SK-MEL-5 (cell line): ENCODE results near the gene UPF1. TPM values are rescaled to one million over a fixed set of nuclear protein-coding genes. Genes with fewer than 3 reads are reported as not detected.
A peak's percentile ranks its signal among the peaks of the same experiment; 100 is the strongest.

ENCODE experiments used
- DNase-seq: peaks from one replicate; pipeline ENCODE4 v3.0.0-alpha.2; 2016; ENCODE audit warnings: low read depth, low spot score
- in situ Hi-C: cut with HindIII; loops from 2 replicates; pipeline ENCODE4 v1.10.0; 2016; ENCODE audit warnings: low sequenced_read_pairs, high pct_unique_total_duplicates, low pct_unique_long_range_greater_than_20kb
- total RNA-seq: library from RNA; depleted of rRNA; stranded (reverse); fragments of >200 nt; shearing (Covaris generic); gene quantifications from 2 replicates; pipeline ENCODE4 v1.2.3, GENCODE V29; 2014

Gene UPF1
- total RNA-seq, 1 experiment from 2014 or later: 22.4 TPM

GRCh38 chr19:18878858-18879578, 47.3 kb downstream of the UPF1 start:
- DNase-seq: no peak
- in situ Hi-C loops: no loop called here

GRCh38 chr19:18879579-18880373, 48.0 kb downstream of the UPF1 start:
- in situ Hi-C loops: no loop called here
- DNase-seq: peak; percentile 47

GRCh38 chr19:18881491-18881890, 49.7 kb downstream of the UPF1 start:
- in situ Hi-C loops: no loop called here
- DNase-seq: no peak

- in situ Hi-C loops: no loop called here
Observed at GRCh38 chr19:18883526-18884304, 52.0 kb downstream of the UPF1 start.

GRCh38 chr19:18886972-18887371, 55.2 kb downstream of the UPF1 start:
- DNase-seq: no peak
- in situ Hi-C loops: no loop called here

More at GRCh38 chr19:18883526-18884304, 52.0 kb downstream of the UPF1 start:
- no peak for DNase-seq

- DNase-seq: no peak
- in situ Hi-C loops: no loop called here
Observed at GRCh38 chr19:18889949-18890745, 58.4 kb downstream of the UPF1 start.

GRCh38 chr19:18893587-18894253, 62.0 kb downstream of the UPF1 start:
- DNase-seq: no peak
- in situ Hi-C loops: no loop called here

- in situ Hi-C loops: no loop called here
- peak; percentile 29 for DNase-seq
Observed at GRCh38 chr19:18894254-18895037, 62.7 kb downstream of the UPF1 start.

- in situ Hi-C loops: no loop called here
- peak; percentile 45 for DNase-seq
Observed at GRCh38 chr19:18895038-18895823, 63.5 kb downstream of the UPF1 start.

GRCh38 chr19:18895824-18896341, 64.1 kb downstream of the UPF1 start, which contains the start of gene CERS1:
CERS1 (minus strand) TSS chr19:18896158; CDS start chr19:18896072, 86 bp downstream.
- in situ Hi-C loops: no loop called here

GRCh38 chr19:18896421-18896841, 64.7 kb downstream of the UPF1 start:
- in situ Hi-C loops: no loop called here
- DNase-seq: peak; percentile 55

More at GRCh38 chr19:18895824-18896341, 64.1 kb downstream of the UPF1 start, which contains the start of gene CERS1:
- peak; percentile 13 for DNase-seq

- no peak for DNase-seq
- in situ Hi-C loops: no loop called here
Observed at GRCh38 chr19:18897094-18898029, 65.6 kb downstream of the UPF1 start.

- DNase-seq: no peak
- in situ Hi-C loops: no loop called here
Observed at GRCh38 chr19:18898081-18898606, 66.4 kb downstream of the UPF1 start.
